HG02973 (cell line): ENCODE data around the gene EPHB1.

Source experiments
- ATAC-seq: cut with Tn5 transposase; IDR thresholded peaks from one replicate; pipeline ENCODE4 v1.9.1; 2021; ENCODE audit warnings: moderate library complexity; ENCODE audit not compliant: unreplicated experiment

Gene EPHB1

DNA sequence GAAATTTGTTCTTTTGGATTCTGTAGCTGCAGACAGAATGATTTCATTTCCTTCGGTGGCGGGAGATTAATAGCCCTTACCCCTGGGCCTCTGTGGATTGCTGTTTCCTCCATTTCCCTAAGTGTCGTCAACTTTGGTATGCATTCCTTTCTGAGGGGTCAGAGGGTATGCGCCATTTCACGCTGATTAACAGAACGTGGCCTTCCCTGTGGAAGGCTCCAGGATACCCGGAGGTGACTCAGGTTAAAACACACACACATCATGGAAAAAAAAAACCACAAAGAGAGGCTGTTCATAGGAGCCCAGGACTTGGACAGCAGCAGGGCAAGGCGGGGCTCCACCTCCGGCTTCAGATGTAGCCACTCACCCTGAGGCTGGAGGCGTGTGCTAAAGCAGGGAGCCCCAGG is 51.9 kb downstream of the EPHB1 start:
- no peak for ATAC-seq

DNA sequence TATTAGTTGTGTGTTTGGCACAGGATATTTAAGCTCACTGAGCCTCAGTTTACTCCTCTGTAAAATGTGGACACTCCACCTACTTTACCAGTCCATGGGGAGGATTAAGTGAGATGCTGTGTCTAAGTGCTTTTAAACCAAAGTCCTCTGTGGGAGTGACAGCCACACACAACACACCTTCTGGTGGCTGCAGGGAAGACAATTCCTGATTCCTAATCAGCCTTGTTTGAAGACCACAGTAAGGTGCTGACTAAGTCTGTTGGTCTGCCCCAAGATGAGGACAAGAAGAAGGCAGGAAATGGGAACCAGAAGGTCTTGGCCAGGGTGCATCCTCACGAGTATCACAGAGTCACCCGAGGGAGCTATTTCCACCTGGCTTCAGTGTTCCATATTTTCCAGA is 52.3 kb downstream of the EPHB1 start:
- no peak for ATAC-seq

- ATAC-seq: no peak
Observed at GRCh38 chr3:134849561-134849960, 54.5 kb downstream of the EPHB1 start.

GRCh38 chr3:134850761-134851160 is 55.7 kb downstream of the EPHB1 start:
- ATAC-seq: no peak

- no peak for ATAC-seq
Observed at GRCh38 chr3:134852132-134852531, 57.1 kb downstream of the EPHB1 start.

DNA sequence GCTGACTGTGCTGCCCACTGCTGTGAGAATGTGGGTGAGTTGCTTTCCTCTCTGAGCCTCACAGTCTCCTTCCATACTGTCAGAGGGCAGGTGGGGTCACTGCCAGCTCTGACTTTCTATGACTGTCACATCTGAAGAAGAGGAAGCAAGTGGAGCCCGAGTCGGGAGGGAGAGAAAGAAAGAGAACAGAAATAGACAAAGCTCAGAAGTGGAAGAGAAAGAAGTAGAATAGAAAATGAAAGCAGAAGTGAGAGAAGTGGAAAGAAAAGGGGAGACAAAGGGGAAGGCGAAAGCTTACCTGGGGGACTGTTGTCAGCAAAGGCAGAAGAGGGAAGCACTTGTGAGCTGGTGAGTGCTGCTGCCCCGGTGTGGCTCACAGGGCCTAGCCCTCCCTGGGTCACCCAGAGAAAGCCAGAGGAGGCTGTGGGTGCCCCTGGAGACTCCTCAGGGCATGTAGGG is 57.9 kb downstream of the EPHB1 start:
- ATAC-seq: peak; percentile 95

- no peak for ATAC-seq
Observed at GRCh38 chr3:134854254-134854653, 59.2 kb downstream of the EPHB1 start.

- ATAC-seq: no peak
Observed at GRCh38 chr3:134857356-134857755, 62.3 kb downstream of the EPHB1 start.

GRCh38 chr3:134857776-134858362 is 62.8 kb downstream of the EPHB1 start:
- no peak for ATAC-seq

DNA sequence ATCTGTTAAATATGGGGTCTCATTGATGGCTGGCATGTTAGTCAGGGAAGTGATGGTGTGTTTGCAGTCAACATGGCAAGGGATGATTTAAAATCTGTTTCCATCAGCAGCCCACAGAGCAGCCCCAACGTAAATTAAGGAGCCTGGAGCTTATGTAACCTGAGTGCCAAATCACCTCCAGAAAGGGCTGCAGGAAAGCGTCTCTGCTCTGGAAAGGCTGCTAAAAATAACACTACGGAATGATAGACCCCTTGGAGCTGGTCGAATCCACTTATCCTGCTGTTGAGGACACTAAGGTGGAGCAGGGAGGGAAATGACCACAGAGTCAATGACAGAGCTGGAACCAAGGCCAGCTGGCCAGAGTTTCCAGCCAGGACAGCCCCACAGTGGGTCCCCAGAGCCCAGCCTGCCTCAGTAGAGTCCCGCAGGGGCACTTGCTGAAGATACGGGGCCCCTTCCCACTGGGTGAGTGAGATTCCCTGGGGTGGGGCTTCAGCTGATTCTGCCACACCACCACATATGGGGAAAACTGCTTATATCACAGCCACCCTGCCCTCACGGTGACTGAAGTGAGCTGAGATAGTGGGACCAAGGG is 63.5 kb downstream of the EPHB1 start:
- ATAC-seq: no peak

- no peak for ATAC-seq
Observed at GRCh38 chr3:134859341-134859740, 64.3 kb downstream of the EPHB1 start.

- ATAC-seq: no peak
Observed at GRCh38 chr3:134860141-134860540, 65.1 kb downstream of the EPHB1 start.

DNA sequence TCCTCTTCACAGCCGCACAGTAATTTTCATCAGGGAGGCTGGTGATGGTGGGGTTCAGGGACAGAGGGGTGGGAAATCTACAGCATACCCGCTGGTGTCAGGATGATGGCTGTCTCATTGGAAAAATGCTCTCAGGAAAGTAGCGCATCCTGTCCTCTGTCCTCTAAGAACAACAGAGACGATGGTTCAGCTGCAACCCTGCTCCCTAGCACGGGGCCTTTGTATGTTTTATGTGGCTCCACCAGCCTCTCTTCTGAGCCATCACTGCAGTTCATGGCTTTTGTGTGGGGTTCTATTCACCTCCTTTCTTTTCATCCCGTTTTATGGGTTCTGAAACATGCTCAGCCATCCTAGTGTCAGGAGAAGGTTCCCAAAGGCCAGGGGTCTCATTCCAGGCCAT is 68.9 kb downstream of the EPHB1 start:
- no peak for ATAC-seq

- ATAC-seq: no peak
Observed at GRCh38 chr3:134864636-134865035, 69.6 kb downstream of the EPHB1 start.

DNA sequence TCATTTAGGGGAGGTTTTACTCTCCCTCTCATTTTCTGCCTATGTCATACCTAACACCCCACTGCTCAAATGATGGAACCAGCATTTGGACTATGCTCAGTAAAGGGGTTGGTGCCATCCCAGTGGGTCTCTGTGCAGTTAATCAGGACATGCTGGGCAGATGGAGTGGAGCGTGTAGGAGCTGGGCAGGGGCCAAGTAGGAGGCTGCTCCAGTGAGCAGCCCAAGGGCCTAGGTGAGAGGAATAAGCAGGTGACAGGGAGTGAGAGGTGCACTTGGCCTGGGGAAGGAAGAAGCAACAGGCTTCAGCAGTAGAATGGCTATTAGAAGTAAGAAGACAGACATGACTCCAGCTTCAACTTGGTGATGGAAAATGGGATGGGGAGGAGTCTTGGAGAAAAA is 72.2 kb downstream of the EPHB1 start:
- no peak for ATAC-seq

- no peak for ATAC-seq
Observed at GRCh38 chr3:134869153-134869726, 74.2 kb downstream of the EPHB1 start.

- ATAC-seq: no peak
Observed at GRCh38 chr3:134871818-134872217, 76.8 kb downstream of the EPHB1 start.

GRCh38 chr3:134872440-134873388 is 77.7 kb downstream of the EPHB1 start:
- ATAC-seq: no peak

DNA sequence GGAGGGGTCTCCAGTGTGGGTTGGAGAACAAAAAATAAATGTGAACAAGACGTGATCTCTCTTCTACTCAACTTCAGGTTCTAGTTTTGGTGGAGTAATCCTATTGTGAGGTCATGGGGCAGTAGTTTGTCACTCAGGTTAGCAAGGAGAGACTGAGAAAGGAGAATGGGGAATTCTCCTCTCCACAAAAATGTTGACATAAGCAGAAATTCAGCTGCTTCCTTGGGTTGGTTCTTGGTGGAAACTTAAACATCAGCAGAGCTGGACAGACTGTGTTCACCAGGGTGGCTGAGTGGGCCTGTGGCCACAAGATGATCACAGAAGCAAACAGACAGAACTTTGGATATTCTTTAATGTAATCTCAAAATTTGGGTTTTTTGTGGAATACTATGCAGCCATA is 78.7 kb downstream of the EPHB1 start:
- no peak for ATAC-seq

- no peak for ATAC-seq
Observed at GRCh38 chr3:134874737-134875413, 79.8 kb downstream of the EPHB1 start.

GRCh38 chr3:134876836-134877235 is 81.8 kb downstream of the EPHB1 start:
- no peak for ATAC-seq
